GM18511 (cell line): Measurements from ENCODE around the gene RELN.

ENCODE experiments used
- ATAC-seq: cut with Tn5 transposase; IDR thresholded peaks from one replicate; pipeline ENCODE4 v1.9.1; 2021; ENCODE audit warnings: mild to moderate bottlenecking, moderate library complexity; ENCODE audit not compliant: unreplicated experiment

The RELN gene

DNA sequence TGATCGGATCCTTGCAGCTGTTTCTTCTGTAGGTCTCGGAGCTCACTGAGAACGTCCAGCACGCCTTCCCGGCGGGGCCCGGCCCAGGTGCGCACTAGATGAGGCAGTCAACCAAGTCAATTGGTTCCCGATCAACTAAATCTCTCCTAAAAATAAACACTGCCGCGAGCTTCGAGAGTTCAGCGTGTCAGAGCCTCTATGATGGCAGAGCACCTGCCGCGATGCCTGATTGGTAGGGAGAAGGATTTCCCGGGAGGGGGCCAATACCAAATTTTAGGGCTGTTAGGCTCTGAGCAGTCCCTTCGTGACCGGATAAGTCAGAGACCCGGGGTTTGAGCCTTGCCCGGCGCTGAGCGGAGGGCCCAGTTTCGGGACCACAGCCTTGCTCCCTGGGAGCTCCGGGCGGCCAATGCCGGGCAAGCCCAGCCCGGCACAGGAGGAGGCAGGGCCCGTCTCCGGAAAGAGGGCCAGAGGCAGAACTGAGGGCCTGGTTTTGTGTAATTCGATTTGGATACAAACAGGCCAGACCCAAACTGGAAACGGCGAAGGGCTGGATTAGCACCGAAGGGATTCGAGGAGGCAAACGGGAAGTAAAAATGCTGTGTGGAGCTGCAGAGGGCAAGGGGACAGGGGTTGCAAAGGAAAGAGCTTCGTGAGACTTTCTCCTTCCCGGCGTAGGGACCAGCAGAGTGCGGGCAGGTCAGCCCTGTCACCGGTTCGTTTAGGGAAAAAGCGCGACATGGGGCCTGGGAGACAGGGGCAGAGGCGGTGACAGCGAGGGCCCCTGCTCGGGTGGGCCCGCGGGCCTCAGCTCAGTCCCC, 544.0 kb downstream of the RELN start:
- no peak for ATAC-seq

DNA sequence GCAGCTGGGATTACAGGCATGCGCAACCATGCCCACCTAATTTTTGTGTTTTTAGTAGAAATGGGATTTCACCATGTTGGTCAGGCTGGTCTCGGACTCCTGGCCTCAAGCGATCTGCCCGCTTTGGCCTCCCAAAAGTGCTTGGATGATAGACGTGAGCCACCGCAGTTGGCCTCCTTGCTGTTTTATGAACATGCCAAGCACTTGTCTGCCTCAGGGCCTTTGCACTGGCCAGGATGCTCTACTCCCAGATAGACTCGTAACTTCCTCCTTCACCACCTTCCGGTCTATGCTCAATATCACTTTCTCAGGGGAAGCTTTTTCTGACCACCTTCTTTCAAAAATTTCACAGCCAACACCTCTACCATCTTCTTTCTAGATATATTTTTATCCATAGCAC, 549.8 kb downstream of the RELN start:
- ATAC-seq = no peak

DNA sequence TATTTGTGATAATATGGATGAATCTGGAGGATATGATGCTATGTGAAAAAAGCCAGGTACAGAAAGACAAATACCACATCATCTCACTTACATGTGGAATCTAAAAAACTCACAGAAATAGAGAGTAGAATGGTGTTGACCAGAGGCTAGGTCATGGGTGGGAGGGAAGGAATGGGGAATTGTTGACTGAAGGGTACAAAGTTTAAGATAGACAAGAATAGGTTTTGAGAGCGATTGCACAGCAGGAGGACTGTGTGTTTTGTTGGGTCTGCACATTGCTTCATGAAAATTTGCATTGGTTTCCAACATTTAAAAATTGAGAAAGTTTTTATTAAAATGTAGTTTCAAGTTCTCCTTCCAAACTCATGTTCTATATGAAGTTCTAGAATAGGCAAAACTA, 551.8 kb downstream of the RELN start:
- ATAC-seq = no peak

DNA sequence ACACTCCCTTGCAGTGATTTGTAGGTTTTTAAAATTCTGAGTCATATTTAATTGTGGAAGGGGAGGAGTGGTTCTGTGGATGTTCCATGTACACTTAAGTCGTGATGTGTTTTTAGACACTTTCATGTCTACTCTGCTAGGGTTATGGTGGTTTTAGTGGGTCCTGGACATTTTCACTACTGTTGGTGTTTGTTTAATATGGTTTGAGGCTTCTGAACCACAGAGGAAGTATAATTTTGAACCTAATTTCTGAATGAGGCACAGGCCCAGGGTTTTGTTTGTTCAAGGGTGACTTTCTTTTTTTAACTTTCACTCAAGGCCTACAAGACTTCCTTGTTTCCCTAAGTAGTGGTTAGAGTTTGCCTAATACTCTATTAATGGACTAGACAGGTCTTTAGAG, 556.7 kb downstream of the RELN start:
- peak; percentile 72 for ATAC-seq

DNA sequence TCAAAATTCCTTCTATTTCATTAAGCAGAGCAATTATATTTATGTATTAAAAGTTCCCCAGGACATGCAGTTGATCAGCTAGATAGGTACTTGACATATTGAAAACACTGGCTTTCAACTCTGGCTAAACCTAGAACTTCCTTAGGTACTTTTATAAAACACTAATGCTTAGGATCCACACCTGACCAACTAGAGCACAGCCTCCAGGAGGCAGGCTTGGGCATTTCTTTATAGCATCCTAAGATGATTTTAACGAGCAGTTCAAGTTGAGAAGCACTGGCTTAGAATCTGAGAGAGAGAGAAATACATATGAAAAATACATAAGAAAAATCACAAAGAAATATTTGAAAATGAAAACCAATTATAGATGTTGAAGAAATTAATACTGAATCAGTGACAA, 564.3 kb downstream of the RELN start:
- ATAC-seq = no peak

DNA sequence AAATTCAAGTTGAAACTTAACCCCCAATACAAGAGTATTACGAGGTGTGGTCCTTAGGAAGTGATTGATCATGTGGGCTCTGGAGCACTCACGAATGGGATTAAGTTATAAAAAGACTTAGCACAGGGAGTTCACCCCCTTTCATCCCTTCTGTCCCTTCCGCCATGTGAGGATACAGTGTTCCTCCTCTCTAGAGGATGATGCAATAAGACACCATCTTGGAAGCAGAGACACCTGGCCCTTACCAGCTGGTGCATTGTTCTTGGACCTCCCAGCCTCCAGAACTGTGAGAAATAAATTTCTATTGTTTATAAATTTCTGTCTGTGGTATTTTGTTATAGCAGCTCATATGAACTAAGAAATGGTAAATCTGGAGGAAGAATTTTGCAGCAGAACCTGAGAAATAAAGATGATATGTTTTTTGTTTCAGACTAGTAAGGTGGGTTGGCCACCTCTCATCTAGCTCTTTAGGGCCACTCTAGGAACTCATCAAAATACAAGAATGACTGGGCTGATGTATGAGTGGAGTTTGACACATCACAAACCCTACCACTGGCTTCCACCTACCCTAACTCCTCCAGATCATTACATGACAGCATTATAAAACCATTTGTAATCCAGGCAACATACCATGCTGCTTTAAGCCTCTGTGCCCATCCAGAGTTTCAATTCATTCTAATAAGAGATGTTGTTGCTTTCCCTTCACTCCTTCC, 565.8 kb downstream of the RELN start:
- ATAC-seq = no peak
